Measurements from ENCODE around the gene TP63. TPM values are rescaled to one million over a fixed set of nuclear protein-coding genes. Genes with fewer than 3 reads are reported as not detected.

Gene TP63
- total RNA-seq, 4 donors from 2014 or later, result not detected

DNA sequence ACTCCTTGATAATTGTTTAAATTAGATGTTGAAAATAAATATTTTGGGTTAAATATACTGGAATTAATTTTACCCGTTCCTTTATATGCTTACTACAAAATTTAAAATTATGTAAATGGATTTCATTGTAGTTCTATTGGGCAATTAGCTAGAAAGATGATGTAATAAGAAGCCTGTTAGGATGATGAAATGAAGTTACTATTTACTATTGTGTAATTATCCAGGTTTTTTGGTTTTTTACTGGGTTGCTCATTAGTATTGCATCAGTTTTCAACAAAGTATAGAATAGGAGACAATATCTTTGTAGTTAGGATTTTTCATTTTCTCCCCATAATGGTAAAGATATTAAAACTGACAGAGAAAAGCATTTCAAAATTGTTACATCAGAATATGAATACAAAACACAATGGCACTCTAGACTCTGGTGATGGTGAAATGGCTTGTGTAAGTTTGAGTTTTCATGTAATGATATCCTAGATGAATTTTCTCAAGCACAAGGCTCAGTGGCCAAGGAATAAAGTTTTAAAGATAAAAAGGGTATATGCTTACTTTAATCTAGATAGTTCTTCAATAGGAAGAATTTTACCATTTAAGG lies 267.5 kb downstream of the TP63 start:
- Histone ChIP-seq H3K27me3 (no peaks in the 10 kb centered on the region), H3K4me3 (no peak overlapping the region), H3K36me3 (no peaks in the 10 kb centered on the region), H3K9me3 (no peaks in the 10 kb centered on the region), H3K4me1 (peaks cover 0 to 17% (median 1%) of the 10 kb centered on the region in 4 donors), H3K27ac (no peak overlapping the region)
- intact Hi-C loops (cut with DNase I; ENCODE audit: low total_unique reads) (no loop called here), in situ Hi-C loops (cut with MboI; ENCODE audit: low pct_ligation_motif_present in 1 of 4, low pct_unique_long_range_greater_than_20kb in 1 of 4, low sequenced_read_pairs in 3 of 4) (no loop called here)
- 80 to 89% methylated on average over 1 of the region's 1 CpG for WGBS, 2 donors (ENCODE audit: low coverage in 1 of 2)
- DNase-seq, result no peak
- TF ChIP-seq POLR2AphosphoS5 (IDR thresholded peaks at IDR 0.05) (no peak), POLR2A (IDR thresholded peaks at IDR 0.05) (no peak), EP300 (IDR thresholded peaks at IDR 0.05; ENCODE audit: low read depth) (no peak), CTCF (IDR thresholded peaks at IDR 0.05) (no peak)

- intact Hi-C loops (cut with DNase I; ENCODE audit: low total_unique reads), result no loop called here
- H3K27ac ChIP-seq, result no peak overlapping the region
- TF ChIP-seq EP300 (IDR thresholded peaks at IDR 0.05; ENCODE audit: low read depth) (no peak), POLR2A (IDR thresholded peaks at IDR 0.05) (no peak), POLR2AphosphoS5 (IDR thresholded peaks at IDR 0.05) (no peak), CTCF (IDR thresholded peaks at IDR 0.05) (no peak)
- H3K4me1 ChIP-seq, result peaks cover 0 to 22% (median 2%) of the 10 kb centered on the region in 4 donors
- no peaks in the 10 kb centered on the region for H3K36me3 ChIP-seq
- H3K9me3 ChIP-seq, result no peaks in the 10 kb centered on the region
- H3K4me3 ChIP-seq, result no peak overlapping the region
- in situ Hi-C loops (cut with MboI; ENCODE audit: low pct_ligation_motif_present in 1 of 4, low pct_unique_long_range_greater_than_20kb in 1 of 4, low sequenced_read_pairs in 3 of 4), result no loop called here
- H3K27me3 ChIP-seq, result no peaks in the 10 kb centered on the region
- DNase-seq, result no peak
- WGBS, 2 donors (ENCODE audit: low coverage in 1 of 2), result 92 to 93% methylated on average over 3 of the region's 3 CpGs
Observed at GRCh38 chr3:189899186-189899585, 268.0 kb downstream of the TP63 start.

DNA sequence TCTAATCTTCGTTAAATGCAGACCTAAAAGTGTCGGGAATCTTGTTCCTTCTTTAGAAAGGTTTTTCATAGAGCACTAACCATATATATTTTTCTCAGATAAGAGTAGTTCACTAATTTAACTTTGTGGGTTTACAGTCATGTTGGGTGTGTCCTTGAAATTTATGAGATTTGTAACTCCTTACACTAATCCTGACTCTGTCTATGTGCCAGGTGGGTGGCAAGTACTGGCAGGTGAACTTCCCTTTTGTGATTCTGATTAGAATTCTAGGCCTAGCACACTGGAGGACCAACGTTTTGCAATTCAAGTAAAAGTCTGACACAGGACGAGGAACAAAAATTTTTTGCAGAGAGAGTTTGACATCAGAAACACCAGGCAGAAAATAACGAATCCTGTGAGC lies 269.4 kb downstream of the TP63 start:
- intact Hi-C loops (cut with DNase I; ENCODE audit: low total_unique reads) (no loop called here), in situ Hi-C loops (cut with MboI; ENCODE audit: low pct_ligation_motif_present in 1 of 4, low pct_unique_long_range_greater_than_20kb in 1 of 4, low sequenced_read_pairs in 3 of 4) (no loop called here)
- Histone ChIP-seq H3K4me1 (peaks cover 0 to 27% (median 4%) of the 10 kb centered on the region in 4 donors), H3K4me3 (no peak overlapping the region), H3K36me3 (no peaks in the 10 kb centered on the region), H3K27ac (peak overlapping the region in 2 of 4 donors; percentile 42 to 51), H3K9me3 (no peaks in the 10 kb centered on the region), H3K27me3 (no peaks in the 10 kb centered on the region)
- TF ChIP-seq POLR2A (IDR thresholded peaks at IDR 0.05), result no peak
- no peak for TF ChIP-seq EP300 (IDR thresholded peaks at IDR 0.05; ENCODE audit: low read depth)
- no peak for TF ChIP-seq CTCF (IDR thresholded peaks at IDR 0.05)
- TF ChIP-seq POLR2AphosphoS5 (IDR thresholded peaks at IDR 0.05), result no peak
- peak; percentile 8 for DNase-seq
- WGBS, 2 donors (ENCODE audit: low coverage in 1 of 2), result 52 to 63% methylated on average over 5 of the region's 5 CpGs

GRCh38 chr3:189901481-189901880 lies 270.3 kb downstream of the TP63 start:
- DNase-seq, result no peak
- no peaks in the 10 kb centered on the region for H3K9me3 ChIP-seq
- in situ Hi-C loops (cut with MboI; ENCODE audit: low pct_ligation_motif_present in 1 of 4, low pct_unique_long_range_greater_than_20kb in 1 of 4, low sequenced_read_pairs in 3 of 4), result no loop called here
- peaks cover 0 to 27% (median 4%) of the 10 kb centered on the region in 4 donors for H3K4me1 ChIP-seq
- no peaks in the 10 kb centered on the region for H3K36me3 ChIP-seq
- H3K27me3 ChIP-seq, result no peaks in the 10 kb centered on the region
- WGBS, 2 donors (ENCODE audit: low coverage in 1 of 2), result 82 to 85% methylated on average over 6 of the region's 6 CpGs
- intact Hi-C loops (cut with DNase I; ENCODE audit: low total_unique reads), result no loop called here
- H3K4me3 ChIP-seq, result no peak overlapping the region
- H3K27ac ChIP-seq, result no peak overlapping the region
- no peak for TF ChIP-seq POLR2A (IDR thresholded peaks at IDR 0.05)
- TF ChIP-seq EP300 (IDR thresholded peaks at IDR 0.05; ENCODE audit: low read depth), result no peak
- TF ChIP-seq POLR2AphosphoS5 (IDR thresholded peaks at IDR 0.05), result no peak
- TF ChIP-seq CTCF (IDR thresholded peaks at IDR 0.05), result no peak
